Lung (tissue), 12 donors: ENCODE results near the gene RARA. TPM values are rescaled to one million over a fixed set of nuclear protein-coding genes. Genes with fewer than 3 reads are reported as not detected.

Source experiments
- ATAC-seq: fragments of 200-7000 bp; cut with Tn5 transposase; one replicate; pipeline ENCODE4 v1.9.1; 2020; ENCODE audit warnings: moderate number of reproducible peaks; ENCODE audit not compliant: insufficient read depth, low FRiP score
- DNase-seq, 3 donors: peaks; one replicate each; pipeline ENCODE4 v3.0.0-alpha.2; 2013 to 2017
- H3K27ac ChIP-seq, 2 donors: one replicate each; pipeline ENCODE4 v1.5.1; 2013; ENCODE audit warnings: mild to moderate bottlenecking in 2 of 2, moderate library complexity in 2 of 2, control low read depth in 1 of 2, inconsistent platforms in 1 of 2, low read depth in 1 of 2, low read length in 1 of 2
- H3K27me3 ChIP-seq, 3 donors: one replicate each; pipeline ENCODE4 v1.5.1; 2013; ENCODE audit warnings: low read length in 2 of 3; ENCODE audit not compliant: control insufficient read depth in 3 of 3, insufficient read depth in 3 of 3
- H3K36me3 ChIP-seq, 4 donors: one replicate each; pipeline ENCODE4 v1.5.1; 2013; ENCODE audit warnings: low read length in 4 of 4, mild to moderate bottlenecking in 1 of 4, moderate library complexity in 1 of 4; ENCODE audit not compliant: control insufficient read depth in 4 of 4, insufficient read depth in 4 of 4
- H3K4me1 ChIP-seq, 5 donors: one replicate each; pipeline ENCODE4 v1.5.1; 2013; ENCODE audit warnings: low read length in 5 of 5, mild to moderate bottlenecking in 2 of 5, moderate library complexity in 1 of 5; ENCODE audit not compliant: control insufficient read depth in 5 of 5, insufficient read depth in 5 of 5
- H3K4me3 ChIP-seq: one replicate; pipeline ENCODE4 v1.5.1; 2013; ENCODE audit warnings: mild to moderate bottlenecking, control low read depth, moderate library complexity
- H3K9ac ChIP-seq, 2 donors: one replicate each; pipeline ENCODE4 v1.5.1; 2013; ENCODE audit warnings: low read length in 2 of 2, control low read depth in 1 of 2; ENCODE audit not compliant: insufficient read depth in 1 of 2
- H3K9me3 ChIP-seq, 4 donors: one replicate each; pipeline ENCODE4 v1.5.1; 2013; ENCODE audit warnings: low read length in 3 of 4, mild to moderate bottlenecking in 1 of 4, moderate library complexity in 1 of 4; ENCODE audit not compliant: control insufficient read depth in 4 of 4, insufficient read depth in 3 of 4
- CTCF ChIP-seq: IDR thresholded peaks from 2 replicates; pipeline ENCODE4 v1.5.1; 2012; ENCODE audit warnings: mild to moderate bottlenecking; ENCODE audit errors: control extremely low read depth, extremely low read depth
- WGBS, 2 donors: extraction: QIAGEN DNeasy Blood & Tissue Kit; methylation state at CpG; one replicate each; pipeline ENCODE4 v1.1.7; 2013; 5-methylcytosine and 5-hydroxymethylcytosine counted together
- polyA plus RNA-seq, 2 donors: library from polyadenylated mRNA; stranded (reverse); fragments of 200-250 nt; gene quantifications; one replicate each; pipeline ENCODE4 v1.2.1, GENCODE V29; 2013
- total RNA-seq, 2 donors: library from RNA; depleted of rRNA in 1 of 2; stranded (reverse); fragments of >200 nt in 1 of 2; gene quantifications; one replicate each; pipeline ENCODE4 v1.2.1, GENCODE V29; 2014 to 2021
- donor health status: control.
- donor health status: control.
- donor health status: Bipolar disorder and iron deficiency.
- donor health status: healthy.
- donor health status: DM: yes; HTN: yes; CAD: no.

RARA gene
- total and polyA plus RNA-seq, 4 donors, result 36.4 to 75.3 (median 50.8) TPM

GRCh38 chr17:40312131-40312731 is 3.3 kb downstream of the RARA start:
- Histone ChIP-seq H3K9ac (peak overlapping the region in 1 of 2 donors; percentile 26), H3K27ac (peak overlapping the region; percentile 72 to 81), H3K27me3 (no peaks in the 10 kb centered on the region), H3K4me1 (peaks cover 44 to 94% (median 73%) of the 10 kb centered on the region in 5 donors), H3K36me3 (no peaks in the 10 kb centered on the region), H3K9me3 (no peaks in the 10 kb centered on the region), H3K4me3 (no peak overlapping the region)
- TF ChIP-seq CTCF, result no peak
- DNase-seq, result no peak
- WGBS, 2 donors, result 24 to 32% methylated on average over 7 of the region's 7 CpGs
- no peak for ATAC-seq

GRCh38 chr17:40312893-40313667 is 4.1 kb downstream of the RARA start:
- ATAC-seq (no peak), DNase-seq (no peak)
- TF ChIP-seq CTCF, result no peak
- H3K9me3 ChIP-seq, result no peaks in the 10 kb centered on the region
- no peak overlapping the region for H3K9ac ChIP-seq
- H3K4me1 ChIP-seq, result peaks cover 44 to 93% (median 67%) of the 10 kb centered on the region in 5 donors
- H3K27me3 ChIP-seq, result no peaks in the 10 kb centered on the region
- H3K36me3 ChIP-seq, result no peaks in the 10 kb centered on the region
- H3K4me3 ChIP-seq, result no peak overlapping the region
- H3K27ac ChIP-seq, result peak overlapping the region; percentile 72 to 81
- 64 to 69% methylated on average over 4 of the region's 4 CpGs for WGBS, 2 donors

- Histone ChIP-seq H3K27ac (peak overlapping the region; percentile 54 to 81), H3K36me3 (no peaks in the 10 kb centered on the region), H3K27me3 (no peaks in the 10 kb centered on the region), H3K9ac (no peak overlapping the region), H3K4me1 (peaks cover 39 to 85% (median 65%) of the 10 kb centered on the region in 5 donors), H3K9me3 (no peaks in the 10 kb centered on the region), H3K4me3 (no peak overlapping the region)
- ATAC-seq, result no peak
- TF ChIP-seq CTCF, result no peak
- 70% methylated on average over 7 of the region's 7 CpGs for WGBS, 2 donors
- DNase-seq, result peak in 2 of 3 donors; percentile 58 to 79
Measured at GRCh38 chr17:40313668-40314583, 4.9 kb downstream of the RARA start.
